HG02798 (cell line): ENCODE data around the gene AJAP1.

Experiments
- ATAC-seq: cut with Tn5 transposase; IDR thresholded peaks from one replicate; pipeline ENCODE4 v1.9.1; 2021; ENCODE audit warnings: mild to moderate bottlenecking; ENCODE audit not compliant: unreplicated experiment, poor library complexity

Gene AJAP1

DNA sequence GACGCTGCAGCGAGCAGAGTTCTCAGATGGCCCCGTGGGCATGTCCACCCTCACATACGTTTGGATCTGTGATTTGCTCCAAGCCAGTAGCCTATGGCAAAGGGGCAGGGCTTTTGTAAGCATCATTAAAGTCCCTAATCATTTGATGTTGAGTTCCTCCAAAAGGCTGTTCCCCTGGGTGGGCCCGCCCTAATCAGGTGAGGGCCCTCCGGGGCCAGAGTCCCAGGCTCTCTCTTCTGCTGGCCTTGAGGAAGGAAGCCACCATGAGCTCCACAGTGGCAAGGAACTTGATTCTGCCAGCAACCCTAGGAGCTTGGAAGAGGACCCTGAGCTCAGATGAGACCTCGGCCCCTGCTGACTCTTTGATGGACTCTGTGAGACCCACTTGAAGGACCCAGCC, 25.4 kb upstream of the AJAP1 start:
- no peak for ATAC-seq

DNA sequence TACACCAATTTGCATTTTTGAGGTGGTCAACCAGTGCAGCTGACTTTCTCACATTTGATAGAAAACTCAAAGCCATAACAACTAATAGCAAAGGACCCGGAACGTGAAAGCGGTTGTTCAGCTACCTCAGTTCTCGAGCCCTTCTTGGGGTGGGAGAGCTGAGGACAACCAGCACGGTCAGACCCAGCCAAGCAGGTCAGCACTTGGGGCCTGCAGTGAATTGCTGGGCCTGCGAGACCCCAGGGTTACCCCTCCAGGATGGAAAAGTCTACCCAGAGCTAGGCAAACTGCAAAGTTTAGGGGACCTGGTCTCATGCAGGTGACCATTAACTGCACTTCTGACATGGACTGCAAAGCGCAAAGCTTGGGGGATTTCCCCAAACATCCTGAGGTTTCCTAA, 23.8 kb upstream of the AJAP1 start:
- ATAC-seq, result no peak

DNA sequence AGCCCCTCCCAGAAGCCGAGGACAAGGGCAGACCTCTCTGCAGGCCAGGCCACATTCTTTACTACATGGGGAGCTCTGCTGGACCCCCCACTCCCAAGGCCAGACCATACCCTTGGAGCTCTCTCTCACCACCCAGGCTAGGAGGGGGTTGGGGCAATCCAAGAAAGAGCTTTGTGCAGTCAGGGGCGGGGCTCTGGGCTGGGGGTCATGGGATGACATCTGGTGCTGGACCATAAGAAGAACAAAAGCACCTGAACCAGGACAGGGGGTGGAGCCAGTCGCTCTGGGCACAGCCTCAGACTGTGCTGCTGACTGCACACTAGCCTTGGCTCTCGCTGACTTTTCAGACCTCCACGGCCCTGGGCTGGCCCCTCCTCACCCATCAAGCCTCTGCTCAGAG, 23.1 kb upstream of the AJAP1 start:
- no peak for ATAC-seq

DNA sequence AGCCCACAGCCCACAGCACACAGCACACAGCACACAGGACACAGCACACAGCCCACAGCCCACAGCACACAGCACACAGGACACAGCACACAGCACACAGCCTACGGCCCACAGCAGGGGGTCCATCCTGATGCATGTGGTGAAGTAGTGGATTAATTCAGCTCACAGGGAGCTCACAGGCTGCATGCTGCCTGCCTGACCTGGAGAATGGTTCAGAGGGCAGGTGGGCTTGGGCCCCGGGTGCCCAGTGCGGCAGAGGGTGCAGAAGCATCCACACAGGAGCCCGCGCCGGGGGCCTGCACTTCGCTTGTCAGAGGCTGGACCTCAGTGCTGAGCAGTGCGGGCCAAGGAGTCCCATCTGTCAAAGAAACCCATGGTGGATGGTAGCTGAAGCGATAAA, 21.1 kb upstream of the AJAP1 start:
- no peak for ATAC-seq

DNA sequence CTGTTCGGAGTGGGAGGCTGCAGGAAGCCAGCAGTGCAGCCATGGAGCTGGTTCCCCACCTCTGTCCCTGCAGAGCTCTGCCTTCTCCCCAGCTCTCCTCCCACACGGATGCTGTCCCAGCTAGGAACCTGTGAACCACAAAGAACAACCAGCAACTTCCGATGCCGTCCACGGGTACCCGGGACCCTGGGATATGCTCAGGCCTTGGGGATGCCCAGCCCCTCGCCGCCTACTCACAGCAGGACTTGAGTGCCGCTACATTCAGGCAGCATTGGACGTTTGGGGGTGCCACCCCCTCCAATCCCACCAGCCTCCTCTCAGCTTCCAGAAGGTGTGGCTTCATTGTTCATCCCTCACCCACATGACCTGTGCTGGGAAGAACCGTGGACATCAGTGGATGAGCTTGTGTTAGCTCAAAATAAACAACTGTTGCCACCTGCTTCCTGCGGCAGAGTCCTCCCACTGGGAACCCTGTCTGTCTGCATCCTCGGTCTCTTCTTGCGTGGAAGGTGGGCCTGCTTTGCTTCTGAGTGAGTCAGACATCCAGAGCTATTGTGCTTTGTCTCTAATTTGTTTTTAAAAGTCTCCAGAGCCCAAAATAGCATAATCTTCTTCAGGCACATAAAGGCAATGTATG, 20.1 kb upstream of the AJAP1 start:
- no peak for ATAC-seq

DNA sequence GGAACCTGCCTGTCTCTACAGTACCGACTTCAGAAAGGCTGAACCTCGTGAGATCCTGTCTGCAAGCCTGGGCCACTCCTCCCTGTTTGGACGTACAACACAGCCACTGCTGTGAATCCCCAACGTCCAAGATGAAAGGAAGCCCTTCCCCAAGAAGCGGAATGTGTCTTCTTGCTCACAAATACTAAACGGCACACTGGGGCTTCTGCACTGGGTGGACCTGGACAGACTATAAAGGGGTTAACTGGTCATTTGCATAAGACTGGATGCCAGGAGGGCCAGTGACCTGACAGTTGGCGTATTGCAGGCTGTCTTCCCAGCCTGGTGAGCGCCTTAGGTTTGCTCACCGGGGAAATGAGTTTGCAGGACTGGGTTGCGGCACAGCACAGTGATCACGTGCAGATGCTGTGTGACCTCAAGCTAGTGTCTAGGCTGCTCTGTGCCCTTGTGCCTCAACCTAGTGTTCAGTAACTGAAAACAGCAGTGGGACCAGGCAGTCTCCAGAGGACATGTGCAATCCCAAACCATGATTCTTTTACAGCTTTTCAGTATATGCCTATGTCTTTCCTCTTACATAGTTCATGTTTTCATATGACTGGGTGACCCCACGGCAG, 19.5 kb upstream of the AJAP1 start:
- ATAC-seq, result no peak

DNA sequence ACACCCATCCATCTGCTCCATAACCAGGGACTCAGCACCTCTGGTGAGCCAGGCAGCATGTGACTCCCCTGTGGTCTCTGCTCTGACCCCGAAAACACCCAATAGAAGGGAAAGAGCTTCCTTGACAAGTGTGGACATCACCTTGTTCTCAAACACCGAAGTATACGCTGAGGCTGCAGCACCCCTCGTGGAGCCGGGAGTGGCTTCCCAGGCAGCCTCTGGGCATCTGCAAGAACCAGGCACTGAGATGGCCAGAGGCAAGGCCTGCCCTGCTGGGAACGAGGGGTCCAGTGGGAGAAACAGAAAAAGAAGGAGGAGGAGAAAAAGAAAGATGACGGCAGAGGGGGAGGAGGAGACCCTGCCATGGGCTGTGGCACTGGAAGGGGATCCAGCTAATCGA, 18.2 kb upstream of the AJAP1 start:
- no peak for ATAC-seq

DNA sequence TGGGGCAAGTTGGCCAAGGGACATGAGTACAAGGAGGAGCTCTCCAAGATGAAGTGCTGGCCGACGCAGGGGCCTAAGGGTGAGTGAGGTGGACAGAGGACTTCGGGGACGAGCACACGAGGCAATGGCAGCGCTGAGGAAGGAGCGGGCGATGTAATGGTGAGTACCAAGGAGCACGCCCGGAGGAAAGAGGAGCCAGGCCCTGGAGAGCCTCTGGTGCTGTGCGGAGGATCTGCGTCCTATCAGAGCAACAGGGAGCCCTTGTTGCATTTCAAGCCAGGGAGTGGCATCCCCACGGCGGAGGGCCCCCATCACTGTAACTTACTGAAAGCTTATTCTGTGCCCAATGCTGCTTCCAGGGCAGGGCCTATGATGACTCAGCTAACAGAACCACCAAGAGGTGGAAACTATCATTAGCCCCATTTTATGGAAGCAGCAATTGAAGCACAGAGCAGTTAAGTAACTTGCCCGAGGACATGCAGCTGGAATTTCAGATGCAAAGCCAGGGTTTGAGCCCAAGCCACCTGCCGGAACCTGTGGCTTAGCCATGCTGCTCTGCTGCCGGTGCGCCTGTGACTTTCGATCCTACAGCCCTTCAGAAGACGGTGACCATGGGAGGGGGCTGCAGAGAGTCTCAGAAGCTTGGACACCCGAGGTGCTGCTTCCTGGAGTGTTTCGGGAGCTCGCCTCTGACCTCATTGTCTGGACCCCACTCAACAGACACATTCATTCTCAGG, 17.6 kb upstream of the AJAP1 start:
- no peak for ATAC-seq

DNA sequence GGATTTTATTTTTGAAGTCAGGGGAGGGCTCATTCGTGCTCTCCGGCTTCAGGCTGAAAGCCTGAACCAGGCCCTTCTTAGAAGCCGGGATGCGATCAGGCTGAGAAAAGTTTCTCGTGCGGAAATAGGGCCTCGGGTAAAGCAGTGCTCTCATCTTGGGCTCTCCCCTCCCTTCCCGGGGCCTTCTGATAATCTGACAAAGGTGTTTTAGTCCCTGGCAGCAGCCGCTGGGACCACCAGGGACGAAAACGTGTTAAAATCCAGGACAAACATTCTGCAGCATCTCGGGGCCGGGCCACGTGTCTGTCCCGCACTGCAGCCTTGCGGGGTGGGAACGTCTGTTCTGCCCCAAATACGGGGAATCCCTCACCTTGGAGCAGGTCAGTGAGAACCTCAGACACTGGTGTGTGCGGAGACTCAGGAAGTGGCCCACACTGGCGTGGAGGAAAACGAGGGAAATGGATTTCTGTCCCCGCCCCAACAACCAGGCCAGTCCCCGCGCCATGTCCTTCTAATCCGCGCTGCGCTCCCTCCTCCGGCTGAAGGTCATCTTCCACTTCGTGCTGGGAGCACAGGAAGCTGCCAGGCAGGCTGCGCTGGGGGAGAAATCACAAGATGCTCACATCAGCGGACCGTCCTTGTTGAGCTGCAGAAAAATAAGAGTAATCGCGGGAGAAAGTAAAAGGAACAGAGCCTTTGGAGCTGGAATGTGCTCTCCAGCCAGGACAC, 16.6 kb upstream of the AJAP1 start:
- no peak for ATAC-seq

DNA sequence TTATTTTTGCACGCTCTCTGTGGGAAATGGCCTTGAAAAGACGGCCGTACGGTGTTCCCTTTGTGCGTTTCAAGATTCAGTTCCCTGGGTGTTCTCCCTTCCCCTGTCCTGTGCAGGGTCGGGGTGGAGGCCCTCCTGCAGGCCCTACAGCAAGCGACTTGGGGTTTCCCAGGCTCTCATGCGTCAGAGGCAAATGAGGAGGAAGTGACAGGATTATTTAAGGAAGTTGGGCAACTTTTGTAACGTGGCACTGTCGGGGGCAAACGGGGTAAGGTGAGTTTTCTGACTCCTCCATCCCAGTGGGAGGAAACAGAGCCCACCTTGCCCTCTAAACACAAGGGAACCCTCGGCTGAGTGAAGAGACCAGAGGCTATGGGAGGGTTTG, 16.1 kb upstream of the AJAP1 start:
- ATAC-seq, result no peak

DNA sequence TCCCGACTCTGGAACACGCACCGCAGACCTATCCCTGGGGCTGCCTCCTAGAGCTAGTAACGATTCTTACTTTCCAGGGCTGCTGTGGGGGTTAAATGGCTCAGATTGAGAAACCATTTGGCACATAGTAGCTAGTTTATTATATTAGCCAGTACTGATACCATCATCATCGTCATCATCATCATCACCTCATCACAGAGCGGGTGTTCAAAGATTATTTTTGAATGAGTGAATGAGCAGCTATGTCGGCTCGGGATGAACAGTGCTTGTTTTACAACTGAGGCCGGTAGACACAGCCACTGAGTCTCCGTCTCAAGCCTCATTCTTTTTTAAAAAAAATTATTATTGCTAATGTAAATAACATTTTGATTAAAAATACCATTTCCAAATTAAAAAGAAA, 13.5 kb upstream of the AJAP1 start:
- no peak for ATAC-seq

DNA sequence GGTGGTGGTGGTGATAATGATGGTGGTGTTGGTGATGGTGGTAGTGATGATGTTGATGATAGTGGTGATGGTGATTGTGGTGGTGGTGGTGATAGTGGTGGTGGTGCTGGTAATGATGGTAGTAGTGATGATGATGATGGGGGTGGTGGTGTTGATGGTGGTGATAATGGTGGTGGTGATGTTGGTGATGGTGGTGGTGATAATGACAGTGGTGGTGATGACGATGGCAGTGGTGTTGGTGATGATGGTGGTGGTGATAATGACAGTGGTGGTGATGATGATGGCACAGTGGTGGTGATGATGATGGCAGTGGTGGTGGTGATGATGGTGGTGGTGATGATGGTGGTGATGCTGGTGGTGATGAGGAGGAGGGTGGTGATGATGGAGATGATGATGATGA, 7.0 kb upstream of the AJAP1 start:
- ATAC-seq, result no peak

DNA sequence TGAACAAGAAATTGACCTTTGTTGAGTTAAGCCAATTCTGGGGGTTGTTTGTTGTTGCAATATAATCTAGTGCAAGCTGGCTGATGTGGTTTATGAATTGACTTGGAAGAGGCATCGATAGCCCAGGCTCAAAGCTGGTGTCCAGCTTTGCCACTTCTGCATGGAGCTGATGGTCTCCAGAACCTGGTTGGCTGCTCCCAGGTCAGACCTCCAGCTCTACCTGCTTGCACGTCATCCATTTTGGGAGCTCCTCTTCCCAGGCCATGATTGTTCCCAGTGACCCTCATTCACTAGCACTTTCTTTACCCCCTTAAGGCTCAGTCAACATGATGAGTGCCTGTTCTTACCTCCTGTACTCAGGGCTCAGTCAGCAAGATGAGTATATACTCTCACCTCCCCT, 5.8 kb upstream of the AJAP1 start:
- ATAC-seq, result no peak

DNA sequence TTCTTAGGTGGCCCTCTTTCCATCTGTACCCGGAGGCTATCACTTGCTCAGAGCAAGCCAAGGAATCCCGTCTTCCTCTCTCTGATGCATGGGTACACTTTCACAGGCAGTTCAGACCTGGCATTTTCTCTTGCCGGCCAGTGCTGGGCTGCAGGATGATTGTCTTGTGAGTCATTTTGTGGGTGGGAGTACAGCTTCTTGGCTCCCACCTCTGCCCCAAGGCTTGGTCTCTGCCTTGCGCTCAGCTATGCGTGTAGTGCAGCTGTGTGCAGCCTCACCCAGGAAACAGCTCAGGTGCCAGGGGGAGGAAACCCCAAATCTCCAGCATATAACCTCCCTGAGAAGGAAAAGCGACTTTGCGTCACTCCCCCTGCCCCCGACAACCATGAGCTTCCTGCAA, 3.9 kb upstream of the AJAP1 start:
- no peak for ATAC-seq

DNA sequence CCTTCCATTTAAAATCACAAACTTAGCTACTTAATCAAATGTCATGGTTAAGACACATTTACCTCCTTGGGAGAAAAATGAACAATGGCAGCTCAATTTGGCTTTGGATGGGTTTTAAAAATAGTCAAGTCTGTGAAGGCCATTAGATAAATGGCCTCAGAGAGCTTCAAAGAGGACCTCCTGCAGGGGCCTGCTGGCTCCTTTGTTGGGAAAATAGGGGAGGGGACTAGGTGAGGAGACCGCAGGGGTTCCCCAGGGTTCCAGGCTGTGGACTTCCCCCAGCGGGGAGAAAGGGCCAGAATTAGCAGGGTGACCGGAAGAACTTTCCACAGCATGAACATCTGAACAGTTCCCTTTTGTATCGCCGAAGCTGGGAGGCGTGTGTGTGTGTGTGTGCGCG, 3.4 kb upstream of the AJAP1 start:
- ATAC-seq, result no peak

DNA sequence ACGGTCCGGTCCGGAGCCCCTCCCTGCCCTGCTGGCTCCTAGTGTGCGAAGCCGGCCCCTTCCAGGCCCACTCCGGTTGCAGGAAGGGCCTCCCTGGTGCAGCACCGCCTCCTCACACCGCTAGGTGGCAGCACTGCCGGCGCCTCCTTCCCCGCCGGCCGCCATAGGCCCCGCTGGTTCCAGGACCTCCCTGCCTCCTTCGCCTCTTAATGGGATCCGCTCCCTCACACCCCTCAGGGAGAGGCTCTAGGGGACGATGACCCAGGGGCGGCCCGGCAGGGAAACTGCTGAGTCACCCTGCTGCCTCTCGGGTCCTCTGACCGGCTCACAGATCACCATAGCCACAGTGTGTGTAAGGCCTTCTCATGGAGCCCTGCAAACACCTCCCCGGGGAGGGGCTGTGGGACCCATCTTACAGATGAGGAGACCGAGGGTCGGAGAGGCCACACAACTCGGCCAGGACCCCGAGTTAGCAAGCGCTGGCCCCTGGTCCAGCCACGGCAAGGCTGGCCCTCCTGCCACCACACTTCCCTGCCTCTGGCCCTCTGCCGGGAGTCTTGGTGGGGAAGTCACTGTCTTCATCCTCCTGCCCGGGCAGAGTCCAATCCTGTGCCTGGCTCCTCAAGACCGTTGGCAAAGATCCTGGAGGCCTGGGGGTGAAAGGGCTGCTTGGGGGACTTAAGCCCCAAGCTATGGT, 1.6 kb upstream of the AJAP1 start:
- ATAC-seq, result peak; percentile 61

DNA sequence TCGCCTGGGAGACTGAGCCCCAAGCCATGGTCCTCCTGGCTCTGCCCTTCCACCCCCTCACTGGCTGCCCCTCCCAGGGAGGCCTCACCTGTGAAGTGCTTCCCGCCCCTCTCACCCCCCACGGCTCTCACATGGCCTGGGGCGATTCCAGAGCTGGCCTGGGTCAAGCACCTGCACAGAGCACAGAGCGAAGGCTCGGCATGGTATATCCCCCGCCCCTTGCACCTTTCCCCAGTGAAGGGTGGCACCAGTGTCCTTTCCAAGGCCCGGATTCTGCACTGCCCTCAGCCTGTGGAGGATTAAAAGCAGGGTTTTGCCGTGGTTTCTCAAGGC, 1.1 kb upstream of the AJAP1 start:
- ATAC-seq, result no peak

DNA sequence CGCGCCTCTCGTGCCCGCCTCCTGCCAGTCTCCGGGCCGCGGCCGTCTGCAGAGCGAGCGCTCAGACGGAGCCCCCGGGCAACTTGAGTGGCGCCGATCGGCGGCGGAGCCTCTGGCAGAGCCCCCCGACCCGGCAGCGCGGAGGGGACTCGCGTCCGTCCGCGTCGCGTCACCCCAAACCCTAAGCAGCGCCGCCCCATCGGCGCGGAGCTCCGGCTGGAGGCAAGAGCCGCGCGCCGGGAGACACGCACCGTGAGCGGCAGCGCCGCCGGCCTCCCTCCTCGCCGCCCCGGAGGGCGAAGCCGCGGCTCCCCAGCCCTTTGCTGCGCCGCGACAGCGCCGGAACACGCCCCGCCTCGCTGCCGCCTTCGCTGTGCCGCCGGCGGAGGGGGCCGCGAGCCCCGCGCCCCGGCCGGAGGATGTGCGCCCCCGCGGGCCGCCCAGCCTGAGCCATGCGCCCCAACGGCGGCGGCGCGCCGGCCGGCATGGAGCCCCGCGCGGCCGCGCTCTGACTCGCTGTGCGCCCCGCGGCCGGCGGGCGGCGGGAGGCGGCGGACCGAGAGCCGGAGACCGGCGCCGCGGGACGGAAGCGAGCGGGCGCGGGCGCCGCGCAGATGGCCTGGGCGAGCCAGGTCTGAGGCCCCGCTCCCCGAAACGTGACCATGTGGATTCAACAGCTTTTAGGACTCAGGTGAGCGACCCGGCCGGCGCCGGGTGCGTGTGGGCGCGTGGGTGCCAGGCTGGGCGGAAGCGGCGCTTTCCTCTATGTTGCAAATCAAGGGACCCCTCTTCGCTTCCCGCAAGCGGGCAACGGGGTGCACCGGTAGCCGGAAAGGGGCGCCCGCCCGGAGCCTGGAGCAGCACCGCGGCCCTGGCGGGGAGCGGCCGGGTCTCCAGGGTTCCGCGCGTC, 610 bp downstream of the AJAP1 start:
- ATAC-seq, result no peak

DNA sequence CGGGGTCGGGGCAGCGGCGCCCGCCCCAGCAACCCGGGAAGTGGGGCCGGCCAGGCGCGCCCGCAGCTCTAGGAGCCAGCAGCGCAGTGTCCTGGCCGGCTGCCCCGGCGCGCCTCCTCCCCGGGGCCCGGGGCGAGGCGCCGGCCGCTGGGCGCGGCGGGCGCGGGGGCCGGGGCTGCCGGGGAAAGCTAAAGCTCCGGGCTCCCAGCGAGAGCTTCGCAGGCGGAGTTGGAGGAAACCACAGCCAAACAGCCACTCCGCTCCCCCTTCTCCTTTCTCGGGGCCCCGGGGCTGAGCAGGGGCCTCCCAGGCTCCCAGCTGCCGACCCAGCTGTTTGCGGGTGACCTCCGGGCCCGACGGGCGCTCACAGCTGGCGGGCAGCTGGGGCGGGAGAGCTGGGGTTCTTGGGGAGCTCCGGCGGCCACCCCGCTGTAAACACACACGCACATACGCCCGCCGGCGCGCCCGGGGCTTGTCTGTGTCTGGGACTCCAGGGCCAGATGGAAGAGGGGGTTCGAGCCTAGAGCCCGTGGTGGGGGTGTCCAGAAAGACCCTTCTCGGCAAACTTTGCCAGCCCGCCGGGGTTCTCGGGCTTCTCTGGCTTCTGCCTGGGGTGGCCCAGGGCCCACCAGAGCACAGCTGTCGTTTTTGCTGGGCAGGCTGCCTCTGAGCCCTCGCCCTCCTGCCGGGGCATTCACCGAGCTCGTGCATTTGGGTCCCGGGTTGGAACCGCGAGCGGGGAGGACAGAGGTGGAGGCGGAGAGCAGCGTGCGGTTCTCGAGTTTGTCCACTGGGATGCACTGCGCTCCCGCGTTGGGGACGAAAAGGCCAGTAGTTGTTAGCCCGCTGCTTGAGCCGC, 1.5 kb downstream of the AJAP1 start:
- ATAC-seq, result no peak
